GM10266 (cell line): Measurements from ENCODE around the gene ZEB1.

Experiments
- DNase-seq: peaks from one replicate; pipeline ENCODE4 v3.0.0; 2012; ENCODE audit errors: extremely low spot score
- CTCF ChIP-seq: IDR thresholded peaks from 2 replicates; pipeline ENCODE4 v1.5.1; 2012; ENCODE audit warnings: mild to moderate bottlenecking, low read depth; ENCODE audit not compliant: control insufficient read depth, insufficient read depth; ENCODE audit errors: missing control alignments

Gene ZEB1

DNA sequence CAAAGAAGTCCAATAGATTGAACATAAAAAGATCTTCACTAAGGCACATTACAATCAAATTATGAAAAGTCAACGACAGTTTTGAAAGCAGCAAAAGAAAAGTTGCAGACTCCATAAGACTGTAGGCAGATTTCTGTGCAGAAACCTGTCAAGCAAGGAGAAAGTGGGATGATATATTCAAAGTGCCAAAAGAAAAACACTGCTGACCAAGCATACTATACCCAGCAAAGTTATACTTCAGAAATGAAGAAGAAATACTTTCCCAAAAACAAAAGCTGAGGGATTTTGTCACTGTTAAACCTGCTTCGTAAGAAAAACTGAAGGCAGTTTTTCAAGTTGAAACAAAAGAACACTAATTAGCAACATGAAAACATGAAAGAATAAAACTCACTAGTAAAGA lies 145.5 kb downstream of the ZEB1 start:
- TF ChIP-seq CTCF, result no peak
- DNase-seq, result no peak

GRCh38 chr10:31466313-31466712 lies 147.3 kb downstream of the ZEB1 start:
- TF ChIP-seq CTCF, result no peak

DNA sequence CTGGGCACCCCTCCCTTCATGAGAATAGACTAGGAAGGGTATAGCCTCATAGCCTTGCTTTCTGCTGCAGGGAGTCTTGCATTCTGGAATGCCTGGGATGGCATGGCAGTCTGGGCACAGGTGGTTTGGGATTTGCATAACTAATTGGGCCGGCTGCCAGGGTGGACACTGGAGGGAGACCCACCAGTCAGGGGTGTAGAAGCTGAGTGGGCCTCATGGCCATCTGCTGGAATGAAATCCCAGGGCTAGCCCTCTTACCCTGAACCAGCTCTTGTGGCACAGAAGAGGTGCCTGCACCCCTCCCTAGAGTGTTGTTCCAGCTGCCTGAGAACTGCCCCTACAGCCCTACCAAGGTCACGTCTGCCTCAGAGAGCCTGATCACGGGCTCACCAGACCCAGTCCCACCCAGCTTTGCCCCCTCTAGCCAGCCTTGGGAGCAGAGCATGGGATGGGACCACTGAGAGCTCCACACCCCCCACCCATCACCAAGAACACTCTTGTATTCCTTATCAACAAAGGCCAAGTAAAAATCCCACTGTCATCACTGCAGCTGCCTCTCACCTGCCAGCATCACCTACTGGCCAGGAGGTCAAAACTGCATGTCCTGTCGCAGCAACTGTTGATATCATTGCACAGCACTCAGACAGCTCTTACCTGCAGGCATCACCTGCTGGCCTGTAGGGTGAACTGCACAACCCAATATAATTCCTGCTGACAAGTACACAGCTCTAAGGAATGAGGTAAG lies 148.9 kb downstream of the ZEB1 start:
- peak; percentile 8 for TF ChIP-seq CTCF
- no peak for DNase-seq

More at GRCh38 chr10:31466313-31466712, 147.3 kb downstream of the ZEB1 start:
- DNase-seq, result no peak

- no peak for TF ChIP-seq CTCF
- no peak for DNase-seq
Observed at GRCh38 chr10:31468536-31468859, 149.5 kb downstream of the ZEB1 start.

- no peak for TF ChIP-seq CTCF
- DNase-seq, result no peak
Observed at GRCh38 chr10:31475519-31475918, 156.5 kb downstream of the ZEB1 start.

DNA sequence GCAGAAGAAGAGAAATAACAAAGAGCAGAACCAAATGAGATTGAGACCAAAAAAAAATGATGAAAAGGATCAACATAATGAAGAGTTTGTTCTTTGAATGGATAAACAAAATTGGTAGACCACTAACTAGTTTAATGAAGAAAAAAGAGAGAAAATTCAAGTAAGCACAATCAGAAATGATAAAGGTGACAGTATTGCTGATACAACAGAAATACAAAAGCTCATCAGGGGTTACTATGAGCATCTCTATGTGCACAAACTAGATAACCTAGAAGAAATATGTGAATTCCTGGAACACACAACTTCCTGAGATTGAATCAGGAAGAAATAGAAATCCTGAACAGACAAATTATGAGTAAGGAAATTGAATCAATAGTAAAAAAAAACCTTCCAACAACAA lies 157.1 kb downstream of the ZEB1 start:
- no peak for DNase-seq

More for the DNA sequence above, 157.1 kb downstream of the ZEB1 start:
- no peak for TF ChIP-seq CTCF
